Measurements from ENCODE around the gene HIP1R.

HIP1R gene

DNA sequence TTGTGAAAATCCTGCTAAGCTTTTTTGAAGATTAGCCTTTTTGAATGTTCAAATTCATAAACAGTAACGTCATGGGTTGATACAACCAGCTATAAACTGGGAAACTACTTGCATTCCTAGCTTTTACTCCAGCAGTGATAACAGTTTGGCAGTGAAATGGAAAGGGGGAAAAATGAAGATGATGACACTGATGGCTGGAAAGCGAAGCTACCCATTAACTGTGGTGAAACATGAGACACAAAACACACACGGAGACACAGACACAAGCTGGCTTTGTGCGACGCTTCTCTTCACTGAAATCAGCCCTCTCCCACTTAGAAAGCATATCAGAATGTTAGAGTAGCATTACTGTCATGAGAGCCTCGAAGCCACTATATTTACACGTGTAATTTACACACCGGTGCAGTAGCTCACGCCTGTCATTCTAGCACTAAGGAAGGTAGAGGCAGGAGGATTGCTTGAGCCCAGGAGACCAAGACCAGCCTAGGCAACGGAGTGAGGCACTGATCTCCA is 45.0 kb downstream of the HIP1R start:
- Histone ChIP-seq H3K4me3 (ENCODE audit: low read depth, low read length) (no peak overlapping the region), H3K27ac (ENCODE audit: extremely low read depth, low read depth, low read length) (no peak overlapping the region), H3K9me3 (ENCODE audit: control insufficient read depth, insufficient read depth, low read depth, low read length) (no peaks in the 10 kb centered on the region), H3K36me3 (ENCODE audit: control insufficient read depth in 2 of 2, insufficient read depth in 1 of 2, low read length in 2 of 2) (no peaks in the 10 kb centered on the region), H3K4me1 (ENCODE audit: control insufficient read depth, insufficient read depth, low read length) (peaks cover 28% of the 10 kb centered on the region)
- CTCF ChIA-PET = interaction anchor here (0.5 to 2.0 kb wide), 18 partner anchors 9 to 1335 kb away, joined by 3 to 11 read pairs (median 4); no protein-coding TSS in a partner anchor
- POLR2A ChIA-PET = interaction anchor here (0.7 to 1.0 kb wide), 2 partner anchors 60 to 86 kb away, joined by 4 read pairs; partner anchors contain the start of gene ABCB9
- TF ChIP-seq ZEB2 (tag by site-specific recombination; IDR thresholded peaks at IDR 0.05) = peak; percentile 72; the same call in 1 of the 2 replicates
- peak; percentile 96 for TF ChIP-seq PRDM1 (tag by site-specific recombination; IDR thresholded peaks at IDR 0.05)
- TF ChIP-seq ZNF146 (tag by site-specific recombination; IDR thresholded peaks at IDR 0.05) = no peak
- TF ChIP-seq ZNF561 (tag by site-specific recombination; IDR thresholded peaks at IDR 0.05; ENCODE audit: borderline replicate concordance) = no peak
- TF ChIP-seq ZNF548 (tag by site-specific recombination; IDR thresholded peaks at IDR 0.05) = no peak
- no peak for TF ChIP-seq ZNF571 (tag by site-specific recombination; IDR thresholded peaks at IDR 0.05)
- TF ChIP-seq ZNF366 (tag by site-specific recombination; conservative IDR thresholded peaks at IDR 0.05) = no peak
- no peak for TF ChIP-seq SCRT2 (tag by site-specific recombination; IDR thresholded peaks at IDR 0.05)
- TF ChIP-seq SETDB1 (IDR thresholded peaks at IDR 0.05; ENCODE audit: insufficient read length, low read length) = no peak
- TF ChIP-seq, protein P1, sequence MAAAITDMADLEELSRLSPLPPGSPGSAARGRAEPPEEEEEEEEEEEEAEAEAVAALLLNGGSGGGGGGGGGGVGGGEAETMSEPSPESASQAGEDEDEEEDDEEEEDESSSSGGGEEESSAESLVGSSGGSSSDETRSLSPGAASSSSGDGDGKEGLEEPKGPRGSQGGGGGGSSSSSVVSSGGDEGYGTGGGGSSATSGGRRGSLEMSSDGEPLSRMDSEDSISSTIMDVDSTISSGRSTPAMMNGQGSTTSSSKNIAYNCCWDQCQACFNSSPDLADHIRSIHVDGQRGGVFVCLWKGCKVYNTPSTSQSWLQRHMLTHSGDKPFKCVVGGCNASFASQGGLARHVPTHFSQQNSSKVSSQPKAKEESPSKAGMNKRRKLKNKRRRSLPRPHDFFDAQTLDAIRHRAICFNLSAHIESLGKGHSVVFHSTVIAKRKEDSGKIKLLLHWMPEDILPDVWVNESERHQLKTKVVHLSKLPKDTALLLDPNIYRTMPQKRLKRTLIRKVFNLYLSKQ (tag by site-specific recombination; IDR thresholded peaks at IDR 0.05; ENCODE audit: borderline replicate concordance) = no peak
- TF ChIP-seq, protein P2, sequence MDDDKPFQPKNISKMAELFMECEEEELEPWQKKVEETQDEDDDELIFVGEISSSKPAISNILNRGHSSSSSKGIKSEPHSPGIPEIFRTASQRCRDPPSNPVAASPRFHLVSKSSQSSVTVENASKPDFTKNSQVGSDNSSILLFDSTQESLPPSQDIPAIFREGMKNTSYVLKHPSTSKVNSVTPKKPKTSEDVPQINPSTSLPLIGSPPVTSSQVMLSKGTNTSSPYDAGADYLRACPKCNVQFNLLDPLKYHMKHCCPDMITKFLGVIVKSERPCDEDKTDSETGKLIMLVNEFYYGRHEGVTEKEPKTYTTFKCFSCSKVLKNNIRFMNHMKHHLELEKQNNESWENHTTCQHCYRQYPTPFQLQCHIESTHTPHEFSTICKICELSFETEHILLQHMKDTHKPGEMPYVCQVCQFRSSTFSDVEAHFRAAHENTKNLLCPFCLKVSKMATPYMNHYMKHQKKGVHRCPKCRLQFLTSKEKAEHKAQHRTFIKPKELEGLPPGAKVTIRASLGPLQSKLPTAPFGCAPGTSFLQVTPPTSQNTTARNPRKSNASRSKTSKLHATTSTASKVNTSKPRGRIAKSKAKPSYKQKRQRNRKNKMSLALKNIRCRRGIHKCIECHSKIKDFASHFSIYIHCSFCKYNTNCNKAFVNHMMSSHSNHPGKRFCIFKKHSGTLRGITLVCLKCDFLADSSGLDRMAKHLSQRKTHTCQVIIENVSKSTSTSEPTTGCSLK (tag by site-specific recombination; IDR thresholded peaks at IDR 0.05) = no peak
- TF ChIP-seq GLIS1 (tag by site-specific recombination; IDR thresholded peaks at IDR 0.05) = no peak
- TF ChIP-seq ZBTB20 (tag by site-specific recombination; IDR thresholded peaks at IDR 0.05) = no peak
- no peak for TF ChIP-seq ZFP37 (tag by site-specific recombination; IDR thresholded peaks at IDR 0.05)
- no peak; the same call in 1 of the 2 replicates for TF ChIP-seq ZNF394 (tag by site-specific recombination; IDR thresholded peaks at IDR 0.05; ENCODE audit: borderline replicate concordance)
- TF ChIP-seq, protein P3, sequence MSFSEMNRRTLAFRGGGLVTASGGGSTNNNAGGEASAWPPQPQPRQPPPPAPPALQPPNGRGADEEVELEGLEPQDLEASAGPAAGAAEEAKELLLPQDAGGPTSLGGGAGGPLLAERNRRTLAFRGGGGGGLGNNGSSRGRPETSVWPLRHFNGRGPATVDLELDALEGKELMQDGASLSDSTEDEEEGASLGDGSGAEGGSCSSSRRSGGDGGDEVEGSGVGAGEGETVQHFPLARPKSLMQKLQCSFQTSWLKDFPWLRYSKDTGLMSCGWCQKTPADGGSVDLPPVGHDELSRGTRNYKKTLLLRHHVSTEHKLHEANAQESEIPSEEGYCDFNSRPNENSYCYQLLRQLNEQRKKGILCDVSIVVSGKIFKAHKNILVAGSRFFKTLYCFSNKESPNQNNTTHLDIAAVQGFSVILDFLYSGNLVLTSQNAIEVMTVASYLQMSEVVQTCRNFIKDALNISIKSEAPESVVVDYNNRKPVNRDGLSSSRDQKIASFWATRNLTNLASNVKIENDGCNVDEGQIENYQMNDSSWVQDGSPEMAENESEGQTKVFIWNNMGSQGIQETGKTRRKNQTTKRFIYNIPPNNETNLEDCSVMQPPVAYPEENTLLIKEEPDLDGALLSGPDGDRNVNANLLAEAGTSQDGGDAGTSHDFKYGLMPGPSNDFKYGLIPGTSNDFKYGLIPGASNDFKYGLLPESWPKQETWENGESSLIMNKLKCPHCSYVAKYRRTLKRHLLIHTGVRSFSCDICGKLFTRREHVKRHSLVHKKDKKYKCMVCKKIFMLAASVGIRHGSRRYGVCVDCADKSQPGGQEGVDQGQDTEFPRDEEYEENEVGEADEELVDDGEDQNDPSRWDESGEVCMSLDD (tag by site-specific recombination; IDR thresholded peaks at IDR 0.05) = no peak
- TF ChIP-seq ZNF140 (tag by site-specific recombination; IDR thresholded peaks at IDR 0.05) = no peak
- TF ChIP-seq ZNF354C (tag by site-specific recombination; IDR thresholded peaks at IDR 0.05; ENCODE audit: borderline replicate concordance, low read depth) = no peak
- TF ChIP-seq, protein P4, sequence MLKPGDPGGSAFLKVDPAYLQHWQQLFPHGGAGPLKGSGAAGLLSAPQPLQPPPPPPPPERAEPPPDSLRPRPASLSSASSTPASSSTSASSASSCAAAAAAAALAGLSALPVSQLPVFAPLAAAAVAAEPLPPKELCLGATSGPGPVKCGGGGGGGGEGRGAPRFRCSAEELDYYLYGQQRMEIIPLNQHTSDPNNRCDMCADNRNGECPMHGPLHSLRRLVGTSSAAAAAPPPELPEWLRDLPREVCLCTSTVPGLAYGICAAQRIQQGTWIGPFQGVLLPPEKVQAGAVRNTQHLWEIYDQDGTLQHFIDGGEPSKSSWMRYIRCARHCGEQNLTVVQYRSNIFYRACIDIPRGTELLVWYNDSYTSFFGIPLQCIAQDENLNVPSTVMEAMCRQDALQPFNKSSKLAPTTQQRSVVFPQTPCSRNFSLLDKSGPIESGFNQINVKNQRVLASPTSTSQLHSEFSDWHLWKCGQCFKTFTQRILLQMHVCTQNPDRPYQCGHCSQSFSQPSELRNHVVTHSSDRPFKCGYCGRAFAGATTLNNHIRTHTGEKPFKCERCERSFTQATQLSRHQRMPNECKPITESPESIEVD (tag by site-specific recombination; IDR thresholded peaks at IDR 0.05) = peak; percentile 94
- no peak for TF ChIP-seq ZNF423 (tag by site-specific recombination; IDR thresholded peaks at IDR 0.05)
- TF ChIP-seq ZNF416 (tag by site-specific recombination; IDR thresholded peaks at IDR 0.05) = no peak
- TF ChIP-seq ZNF223 (tag by site-specific recombination; IDR thresholded peaks at IDR 0.05) = no peak
- peak; percentile 77 for TF ChIP-seq FEZF1 (tag by site-specific recombination; IDR thresholded peaks at IDR 0.05)
- no peak for TF ChIP-seq SALL2 (tag by site-specific recombination; IDR thresholded peaks at IDR 0.05; ENCODE audit: borderline replicate concordance)
- TF ChIP-seq, protein P5, sequence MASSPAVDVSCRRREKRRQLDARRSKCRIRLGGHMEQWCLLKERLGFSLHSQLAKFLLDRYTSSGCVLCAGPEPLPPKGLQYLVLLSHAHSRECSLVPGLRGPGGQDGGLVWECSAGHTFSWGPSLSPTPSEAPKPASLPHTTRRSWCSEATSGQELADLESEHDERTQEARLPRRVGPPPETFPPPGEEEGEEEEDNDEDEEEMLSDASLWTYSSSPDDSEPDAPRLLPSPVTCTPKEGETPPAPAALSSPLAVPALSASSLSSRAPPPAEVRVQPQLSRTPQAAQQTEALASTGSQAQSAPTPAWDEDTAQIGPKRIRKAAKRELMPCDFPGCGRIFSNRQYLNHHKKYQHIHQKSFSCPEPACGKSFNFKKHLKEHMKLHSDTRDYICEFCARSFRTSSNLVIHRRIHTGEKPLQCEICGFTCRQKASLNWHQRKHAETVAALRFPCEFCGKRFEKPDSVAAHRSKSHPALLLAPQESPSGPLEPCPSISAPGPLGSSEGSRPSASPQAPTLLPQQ (tag by site-specific recombination; IDR thresholded peaks at IDR 0.05) = 0 out of 2 replicates have a peak, but pooled peaks have one; percentile 49
- TF ChIP-seq GLI4 (tag by site-specific recombination; IDR thresholded peaks at IDR 0.05) = no peak
- TF ChIP-seq ZSCAN16 (tag by site-specific recombination; IDR thresholded peaks at IDR 0.05) = no peak
- TF ChIP-seq SP7 (tag by site-specific recombination; IDR thresholded peaks at IDR 0.05) = peak; percentile 84
- TF ChIP-seq ZNF114 (tag by site-specific recombination; IDR thresholded peaks at IDR 0.05) = no peak

All from HEK293 (cell line).